Posterior vena cava (tissue), 2 donors: Measurements from ENCODE around the gene HERPUD1. TPM values are rescaled to one million over a fixed set of nuclear protein-coding genes. Genes with fewer than 3 reads are reported as not detected.
"Not testable (repeated sequence)": the region's sequence is repeated elsewhere in the genome, so short reads cannot be mapped to it uniquely, and the experiment has no call there.

Experiments
- DNase-seq: peaks from one replicate; pipeline ENCODE4 v3.0.0-alpha.2; 2020; ENCODE audit warnings: low spot score
- intact Hi-C, 2 donors: fragments of 100-400 bp; cut with DNase I; formaldehyde crosslinking; loops; one replicate each; pipeline versions ENCODE4 v1.14.1 to v1.14.2; 2022 to 2023
- microRNA-seq, 2 donors: library from miRNA; unstranded; fragments of <30 nt; microRNA quantifications; one replicate each; pipeline ENCODE4 v1.2.0, GENCODE V29; 2020 to 2021; ENCODE audit warnings: borderline microRNAs expressed in 2 of 2
- total RNA-seq, 2 donors: library from RNA; stranded (reverse); fragmentation: NEBNext Ultra II Directional; extraction: Animal tissue kit (Norgen Biotek cat#: 25700); gene quantifications; one replicate each; pipeline ENCODE4 v1.2.1, GENCODE V29; 2021
- donor health status: DM: yes; HTN: yes; CAD: no.
- donor health status: DM: yes; HTN: yes; CAD: no.

Gene HERPUD1
- total RNA-seq, 2 donors from 2014 or later, result 99.7 to 106 TPM

GRCh38 chr16:56986361-56986760 is 54.4 kb downstream of the HERPUD1 start:
- peak; percentile 54 for DNase-seq
- intact Hi-C loops, result no loop called here

- DNase-seq, intact Hi-C loops: not testable (repeated sequence)
Observed at GRCh38 chr16:56986908-56987307, 55.0 kb downstream of the HERPUD1 start.

- intact Hi-C loops, result no loop called here
- DNase-seq, result peak; percentile 52
Observed at GRCh38 chr16:56987692-56988091, 55.8 kb downstream of the HERPUD1 start.

- intact Hi-C loops, result no loop called here
- peak; percentile 76 for DNase-seq
Observed at GRCh38 chr16:56988161-56988947, 56.4 kb downstream of the HERPUD1 start.

- intact Hi-C loops, result no loop called here
- DNase-seq, result peak; percentile 96
Observed at GRCh38 chr16:56988948-56989945, 57.3 kb downstream of the HERPUD1 start, which contains the start of gene NLRC5. TSS of gene NLRC5 (plus strand) at chr16:56989557. CDS start at chr16:57020713, 31,156 bp downstream.

- intact Hi-C loops, result no loop called here
Observed at GRCh38 chr16:56989988-56990387, 58.0 kb downstream of the HERPUD1 start.

GRCh38 chr16:56990407-56991286 is 58.7 kb downstream of the HERPUD1 start:
- peak; percentile 52 for DNase-seq
- intact Hi-C loops, result no loop called here

More at GRCh38 chr16:56989988-56990387, 58.0 kb downstream of the HERPUD1 start:
- no peak for DNase-seq

DNA sequence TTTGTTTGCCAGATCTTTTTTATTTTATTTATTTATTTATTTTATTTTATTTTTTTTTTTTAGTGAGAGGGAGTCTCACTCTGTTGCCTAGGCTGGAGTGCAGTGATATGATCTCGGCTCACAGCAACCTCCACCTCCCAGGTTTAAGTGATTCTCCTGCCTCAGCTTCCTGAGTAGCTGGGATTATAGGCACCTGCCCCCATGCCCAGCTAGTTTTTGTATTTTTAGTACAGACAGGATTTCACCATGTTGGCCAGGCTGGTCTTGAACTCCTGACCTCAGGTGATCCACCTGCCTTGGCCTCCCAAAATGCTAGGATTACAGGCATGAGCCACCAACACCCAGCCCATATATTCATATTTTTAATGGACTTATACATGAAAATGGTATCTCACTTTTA is 60.5 kb downstream of the HERPUD1 start:
- intact Hi-C loops, result not testable (repeated sequence)
- peak; percentile 11 for DNase-seq

DNA sequence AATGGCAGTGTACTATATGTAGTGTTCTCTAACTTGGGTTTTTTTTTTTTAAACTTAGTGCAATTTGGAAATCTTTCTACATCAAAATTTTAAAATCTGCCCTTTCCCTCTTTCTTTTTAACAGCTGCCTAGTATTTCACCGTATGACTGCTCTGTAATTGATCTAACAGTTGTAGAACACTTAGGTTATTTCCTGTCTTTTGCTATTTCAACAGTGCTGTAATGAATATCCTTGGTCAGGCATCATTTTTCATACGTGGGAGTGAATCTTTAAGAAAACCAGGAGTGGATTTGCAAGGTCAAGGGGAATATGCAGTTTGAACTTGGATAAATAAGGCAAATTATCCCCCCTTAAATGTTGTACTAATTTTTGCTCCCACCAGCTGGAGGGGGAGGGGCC is 61.3 kb downstream of the HERPUD1 start:
- intact Hi-C loops, result no loop called here
- DNase-seq, result no peak

- intact Hi-C loops, result no loop called here
- DNase-seq, result peak; percentile 40
Observed at GRCh38 chr16:56994311-56994710, 62.4 kb downstream of the HERPUD1 start.

Small RNAs within 50 kb of the gene (microRNA-seq; reads per million reads assigned to microRNA genes)
- gene MIR6863, result 0 reads per million in 2 donors

Other genes with a start within 250 kb of the HERPUD1 start
- gene MT1X, start 249.7 kb upstream of the HERPUD1 start, total RNA-seq, result 100 to 1,000 TPM; 459 to 753 TPM
- gene NUP93, start 202.0 kb upstream of the HERPUD1 start, total RNA-seq, result 10 to 100 TPM; 42.8 to 54.7 TPM
- not detected for gene SLC12A3, start 66.9 kb upstream of the HERPUD1 start, total RNA-seq
- gene CETP, start 29.8 kb downstream of the HERPUD1 start, total RNA-seq, result under 1 TPM in 1 of 2 donors, not detected in 1; 0.60 TPM
- gene NLRC5, start 57.4 kb downstream of the HERPUD1 start, total RNA-seq, result 10 to 100 TPM; 37.8 to 53.2 TPM
- gene CPNE2, start 160.4 kb downstream of the HERPUD1 start, total RNA-seq, result 10 to 100 TPM; 26.7 to 28.4 TPM